HepG2 (cell line): ENCODE results near the gene SIGLEC1. TPM values are rescaled to one million over a fixed set of nuclear protein-coding genes. Genes with fewer than 3 reads are reported as not detected.

Experiments
- ATAC-seq: fragments of 200-7000 bp; cut with Tn5 transposase; 3 replicates; pipeline ENCODE4 v1.9.1; 2020; ENCODE audit warnings: mild to moderate bottlenecking, moderate library complexity
- BruUV-seq: library from RNA; stranded (reverse); fragments of 400-500 nt; replicated peaks from 2 replicates; lab custom pipeline; 2021; lab: Mats Ljungman, UMichigan
- CTCF ChIA-PET: fragments of 300-600 bp; formaldehyde crosslinking; extraction: SDS; loops from one replicate; lab custom pipeline; 2021; ENCODE audit warnings: low total read pairs, inconsistent platforms, low intra/inter-chr PET ratio; lab: Yijun Ruan, JAX
- POLR2A ChIA-PET: fragments of 350-600 bp; sonication (Branson Sonifier 250); formaldehyde crosslinking; loops from one replicate; lab custom pipeline; 2020; ENCODE audit warnings: antibody characterized with exemption, inconsistent platforms; lab: Yijun Ruan, JAX
- DNase-seq: peaks from one replicate; pipeline ENCODE4 v3.0.0-alpha.2; 2015; ENCODE audit warnings: low spot score
- FAIRE-seq: peaks from 3 replicates; lab custom pipeline; 2011; peaks lifted over from hg19 to GRCh38; lab: Jason Lieb, UNC
- H2AFZ ChIP-seq: one replicate; pipeline ENCODE4 v1.6.1; 2011; ENCODE audit warnings: low read length, inconsistent platforms
- H3K27ac ChIP-seq: fragments of 300-600 bp; 3 replicates; pipeline ENCODE4 v1.8.0; 2011; ENCODE audit warnings: mixed run types, mild to moderate bottlenecking, mixed read lengths, low read length, inconsistent platforms; ENCODE audit not compliant: insufficient read depth; ENCODE audit errors: extremely low read length
- H3K27me3 ChIP-seq, 2 experiments: fragments of 200-600 bp in 1 of 2; 2 replicates in 1 of 2; 3 replicates in 1 of 2; pipeline versions ENCODE4 v1.6.0 to v1.8.0; 2011; ENCODE audit warnings: low read length in 2 of 2, mild to moderate bottlenecking in 2 of 2, moderate library complexity in 2 of 2, inconsistent platforms in 1 of 2; ENCODE audit not compliant: insufficient read depth in 2 of 2, control insufficient read depth in 1 of 2
- H3K36me3 ChIP-seq, 2 experiments: fragments of 200-600 bp in 1 of 2; replicated peaks in 1 of 2; 2 replicates in 1 of 2; 3 replicates in 1 of 2; pipeline versions ENCODE4 v1.5.1 to v1.8.0; 2011; ENCODE audit warnings: low read length in 2 of 2, inconsistent platforms in 1 of 2; ENCODE audit not compliant: insufficient read depth in 2 of 2, control insufficient read depth in 1 of 2
- H3K4me1 ChIP-seq: 2 replicates; pipeline ENCODE4 v1.5.1; 2012; ENCODE audit warnings: low read length, inconsistent platforms; ENCODE audit not compliant: insufficient read depth
- H3K4me2 ChIP-seq: 2 replicates; pipeline ENCODE4 v1.6.0; 2011; ENCODE audit warnings: low read depth, low read length, inconsistent platforms
- H3K4me3 ChIP-seq, 3 experiments: fragments of 200-600 bp in 1 of 3; sonication (generic), shearing (Covaris generic) in 1 of 3; replicated peaks in 1 of 3; 2 replicates each; pipeline ENCODE4 v1.5.1; 2011 to 2016; ENCODE audit warnings: low read length in 3 of 3, inconsistent platforms in 2 of 3, low read depth in 2 of 3, mild to moderate bottlenecking in 2 of 3, control low read depth in 1 of 3, mixed read lengths in 1 of 3; ENCODE audit not compliant: insufficient read depth in 1 of 3
- H3K79me2 ChIP-seq: one replicate; pipeline ENCODE4 v1.6.1; 2011; ENCODE audit warnings: low read length, inconsistent platforms; ENCODE audit not compliant: insufficient read depth
- H3K9ac ChIP-seq: 2 replicates; pipeline ENCODE4 v1.6.0; 2011; ENCODE audit warnings: mild to moderate bottlenecking, low read depth, low read length, inconsistent platforms; ENCODE audit not compliant: insufficient read depth
- H3K9me3 ChIP-seq: 2 replicates; pipeline ENCODE4 v1.5.1; 2012; ENCODE audit warnings: mild to moderate bottlenecking, low read length
- H4K20me1 ChIP-seq: 2 replicates; pipeline ENCODE4 v1.6.0; 2011; ENCODE audit warnings: inconsistent platforms, mild to moderate bottlenecking, low read length, moderate library complexity; ENCODE audit not compliant: insufficient read depth
- ELF1 ChIP-seq: sonication (generic); formaldehyde crosslinking; IDR thresholded peaks from 2 replicates; pipeline ENCODE4 v1.4.0; 2020; ENCODE audit warnings: missing genetic modification reagents
- FLYWCH1 ChIP-seq: sonication (generic); formaldehyde crosslinking; IDR thresholded peaks from 2 replicates; pipeline ENCODE4 v1.8.1; 2023; ENCODE audit warnings: mild to moderate bottlenecking, missing genetic modification reagents
- RBAK ChIP-seq: sonication (generic); formaldehyde crosslinking; IDR thresholded peaks from 2 replicates; pipeline ENCODE4 v1.5.1; 2020; ENCODE audit warnings: mild to moderate bottlenecking, missing genetic modification reagents
- RELA ChIP-seq: sonication (generic); formaldehyde crosslinking; IDR thresholded peaks from 2 replicates; pipeline ENCODE4 v1.4.0; 2020; ENCODE audit warnings: missing genetic modification reagents
- SSRP1 ChIP-seq: IDR thresholded peaks from 2 replicates; pipeline ENCODE4 v1.6.1; 2016; ENCODE audit warnings: control low read depth
- ZMYM2 ChIP-seq: sonication (generic); formaldehyde crosslinking; IDR thresholded peaks from 2 replicates; pipeline ENCODE4 v1.8.0; 2022; ENCODE audit warnings: mild to moderate bottlenecking, missing genetic modification reagents
- WGBS: methylation state at CpG from one replicate; pipeline ENCODE4 v1.1.6; 2017; ENCODE audit warnings: low lambda C conversion rate; 5-methylcytosine and 5-hydroxymethylcytosine counted together
- in situ Hi-C: cut with HindIII; loops from 2 replicates; pipeline ENCODE4 v1.10.0; 2017; ENCODE audit warnings: low pct_unique_long_range_greater_than_20kb; ENCODE audit not compliant: extremely low pct_ligation_motif_present
- intact Hi-C: fragments of 100-400 bp; cut with micrococcal nuclease; formaldehyde crosslinking; loops from one replicate; pipeline ENCODE4 v1.10.0; 2022; ENCODE audit not compliant: unreplicated experiment
- polyA plus RNA-seq, 8 experiments: library from polyadenylated mRNA; depleted of rRNA in 3 of 8; stranded (reverse) in 7 of 8; unstranded in 1 of 8; fragments of >200 nt; fragmentation: Illumina TruSeq in 4 of 8; extraction: Trizol in 4 of 8; gene quantifications; 2 replicates each; pipeline versions ENCODE4 v1.2.1 to v1.2.3, GENCODE V29; 2011 to 2016; ENCODE audit warnings: low read depth in 4 of 8, missing spikeins in 1 of 8, mixed read lengths in 1 of 8; ENCODE audit not compliant: insufficient read depth in 1 of 8
- total RNA-seq, 5 experiments: library from RNA; depleted of rRNA; stranded (reverse); fragments of >200 nt; fragmentation: Illumina TruSeq; extraction: Trizol; gene quantifications; 2 replicates each; pipeline ENCODE4 v1.2.3, GENCODE V29; 2016; ENCODE audit warnings: low read depth in 1 of 5
- TF ChIP-seq, protein P1 (sequence below): sonication (generic); formaldehyde crosslinking; IDR thresholded peaks from 2 replicates; pipeline ENCODE4 v1.4.0; 2020; ENCODE audit warnings: missing genetic modification reagents, low read depth, mild to moderate bottlenecking, borderline replicate concordance
- TF ChIP-seq, protein P2 (sequence below): sonication (generic); formaldehyde crosslinking; IDR thresholded peaks from 2 replicates; pipeline ENCODE4 v1.8.0; 2022; ENCODE audit warnings: mild to moderate bottlenecking, missing genetic modification reagents

The SIGLEC1 gene
- total and polyA plus RNA-seq, 2 of the 13 experiments (the other 11 are each of a cell fraction or from before 2014, with no cell fraction given), result 0.01 TPM; not detected in 1

GRCh38 chr20:3685341-3685740 is 27.1 kb downstream of the SIGLEC1 start:
- Histone ChIP-seq H3K79me2 (no peaks in the 10 kb centered on the region), H3K4me2 (no peak overlapping the region), H3K36me3 (no peaks in the 10 kb centered on the region), H2AFZ (no peak overlapping the region), H3K27ac (no peak overlapping the region), H3K4me1 (0 out of 2 replicates have a peak, but pooled peaks cover 9% of the 10 kb centered on the region)
- ChIA-PET POLR2A (no interaction called here), CTCF (no interaction called here)
- no TSS peak for BruUV-seq
- intact Hi-C loops, result no loop called here
- no peak for FAIRE-seq
- TF ChIP-seq, protein P1, sequence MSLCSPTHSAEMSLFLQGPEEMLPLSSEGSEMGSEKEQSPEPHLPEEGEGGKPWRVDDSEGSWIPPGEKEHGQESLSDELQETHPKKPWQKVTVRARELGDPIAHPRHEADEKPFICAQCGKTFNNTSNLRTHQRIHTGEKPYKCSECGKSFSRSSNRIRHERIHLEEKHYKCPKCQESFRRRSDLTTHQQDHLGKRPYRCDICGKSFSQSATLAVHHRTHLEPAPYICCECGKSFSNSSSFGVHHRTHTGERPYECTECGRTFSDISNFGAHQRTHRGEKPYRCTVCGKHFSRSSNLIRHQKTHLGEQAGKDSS, result no peak
- no peak for TF ChIP-seq RELA (CRISPR knock-in tag)
- no peak for TF ChIP-seq FLYWCH1 (CRISPR knock-in tag)
- no peak for TF ChIP-seq ELF1 (CRISPR knock-in tag)
- no peak for TF ChIP-seq ZMYM2
- TF ChIP-seq SSRP1 (CRISPR knock-in tag), result no peak
- TF ChIP-seq, protein P2, sequence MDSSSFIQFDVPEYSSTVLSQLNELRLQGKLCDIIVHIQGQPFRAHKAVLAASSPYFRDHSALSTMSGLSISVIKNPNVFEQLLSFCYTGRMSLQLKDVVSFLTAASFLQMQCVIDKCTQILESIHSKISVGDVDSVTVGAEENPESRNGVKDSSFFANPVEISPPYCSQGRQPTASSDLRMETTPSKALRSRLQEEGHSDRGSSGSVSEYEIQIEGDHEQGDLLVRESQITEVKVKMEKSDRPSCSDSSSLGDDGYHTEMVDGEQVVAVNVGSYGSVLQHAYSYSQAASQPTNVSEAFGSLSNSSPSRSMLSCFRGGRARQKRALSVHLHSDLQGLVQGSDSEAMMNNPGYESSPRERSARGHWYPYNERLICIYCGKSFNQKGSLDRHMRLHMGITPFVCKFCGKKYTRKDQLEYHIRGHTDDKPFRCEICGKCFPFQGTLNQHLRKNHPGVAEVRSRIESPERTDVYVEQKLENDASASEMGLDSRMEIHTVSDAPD, result no peak
- no peak for TF ChIP-seq RBAK (CRISPR knock-in tag)
- TF ChIP-seq, all 625 proteins: peak for 0
- no peak overlapping the region for H3K9ac ChIP-seq
- H3K27me3 ChIP-seq, result peaks cover 31 to 75% of the 10 kb centered on the region in 2 experiments
- no peaks in the 10 kb centered on the region for H3K9me3 ChIP-seq
- no peak for ATAC-seq
- in situ Hi-C loops, result no loop called here
- no peak for DNase-seq
- no peaks in the 10 kb centered on the region for H4K20me1 ChIP-seq
- no peak overlapping the region for H3K4me3 ChIP-seq
- 27% methylated on average over 7 of the region's 7 CpGs for WGBS
